Activated naive CD4-positive, alpha-beta T cell (primary cell): ENCODE measurements around the gene KISS1R.
"Not testable (repeated sequence)": the region's sequence is repeated elsewhere in the genome, so short reads cannot be mapped to it uniquely, and the experiment has no call there.

Experiments used
- DNase-seq, 4 experiments: peaks; one replicate each; lab custom pipeline; 2025; lab: John Stamatoyannopoulos, UW

Gene KISS1R

DNA sequence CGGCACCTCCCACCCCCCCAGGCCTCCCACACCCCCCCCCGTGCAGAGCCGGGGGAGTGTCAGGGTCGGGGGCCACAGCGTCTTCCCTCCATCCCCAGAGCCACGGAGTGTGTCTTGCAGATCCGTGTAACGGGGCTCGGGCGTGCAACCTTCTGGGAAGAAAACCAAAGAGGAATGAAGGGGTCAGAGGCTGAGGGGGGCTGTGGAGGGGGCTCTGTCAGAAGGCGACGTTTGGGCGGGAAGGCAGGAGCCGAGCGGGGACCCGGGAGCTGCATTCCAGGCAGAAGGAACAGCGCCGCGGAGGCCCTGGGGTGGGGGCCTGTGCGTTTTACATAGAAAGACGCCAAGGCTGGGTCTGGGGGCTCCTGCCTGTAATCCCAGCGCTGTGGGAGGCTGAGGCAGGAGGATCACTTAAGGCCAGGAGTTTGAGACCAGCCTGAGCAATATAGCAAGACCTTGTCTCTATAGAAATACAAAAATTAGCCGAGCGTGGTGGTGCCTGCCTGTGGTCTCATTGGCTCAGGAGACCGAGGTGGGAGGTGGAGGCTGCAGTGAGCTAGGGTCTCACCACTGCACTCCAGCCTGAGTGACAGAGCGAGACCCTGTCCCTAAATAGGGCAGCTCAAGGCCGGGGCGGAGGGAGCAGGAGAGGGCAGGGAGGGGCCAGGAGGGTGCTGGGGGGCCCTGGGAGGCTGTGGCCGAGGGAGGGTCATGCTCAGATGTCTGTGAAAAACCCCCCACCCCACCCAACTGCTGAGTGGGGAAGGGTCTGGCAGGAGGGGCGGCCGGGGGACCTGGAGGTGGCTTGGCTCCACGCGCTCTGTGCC is 36.5 kb downstream of the KISS1R start:
- DNase-seq: no peak

DNA sequence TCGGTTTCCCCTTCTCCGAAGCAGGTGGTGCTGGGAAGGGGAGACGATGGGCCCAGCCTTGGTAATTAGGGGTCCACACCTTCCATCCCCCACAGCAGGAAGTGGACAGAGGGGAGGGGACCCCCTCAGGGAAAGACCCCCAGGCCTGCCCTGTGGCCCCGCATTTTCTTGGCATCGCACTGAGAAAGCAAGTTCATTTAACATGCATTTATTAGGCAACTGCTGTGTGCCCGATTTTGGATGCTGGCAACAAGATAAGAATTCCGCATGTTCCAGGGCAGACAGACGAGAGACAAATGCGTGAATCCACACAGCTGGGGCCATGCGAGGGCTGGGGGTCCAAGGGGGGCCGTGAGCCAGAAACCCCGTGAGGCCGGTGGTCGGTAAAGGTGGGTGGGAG is 37.1 kb downstream of the KISS1R start:
- no peak for DNase-seq

DNA sequence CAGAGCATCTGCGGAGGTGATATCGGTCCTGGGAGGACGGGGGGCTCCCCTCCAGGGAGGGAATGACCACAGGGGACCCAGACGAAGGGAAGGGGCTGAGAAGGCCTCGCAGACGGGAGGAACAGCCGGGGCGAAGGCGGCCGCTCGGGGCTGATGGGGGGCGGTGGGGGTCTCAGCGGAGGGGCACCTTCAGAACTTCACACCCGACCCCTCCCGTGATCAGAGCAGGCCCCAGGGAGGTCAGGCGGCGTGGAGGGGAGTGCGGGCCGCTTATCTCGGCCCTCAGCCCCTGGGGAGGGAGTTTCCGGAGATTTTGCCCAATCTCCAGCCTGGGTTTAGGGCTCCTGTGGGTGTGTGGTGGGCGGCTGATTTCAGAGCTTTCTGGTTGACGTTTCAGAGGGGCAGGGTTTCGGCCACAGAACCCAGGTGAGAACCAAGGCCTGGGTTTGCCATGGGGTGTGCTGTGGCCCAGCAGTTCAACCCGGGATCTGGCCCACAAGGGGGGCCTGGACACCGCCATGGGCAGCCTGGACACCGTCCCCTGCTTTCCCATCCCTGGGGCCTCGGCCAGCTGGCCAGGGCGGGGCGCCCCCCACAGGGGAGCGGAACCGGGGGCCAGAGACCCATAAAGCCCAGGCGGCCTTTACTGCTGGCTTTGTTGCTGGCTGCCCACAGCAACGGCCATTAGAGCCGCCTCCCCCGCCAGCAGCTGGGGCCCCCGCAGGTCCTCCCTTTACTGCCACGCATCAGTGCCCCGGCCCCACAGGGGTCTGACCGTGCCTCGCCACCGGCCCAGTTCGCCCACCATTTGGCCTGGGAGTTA is 37.8 kb downstream of the KISS1R start:
- no peak for DNase-seq

DNA sequence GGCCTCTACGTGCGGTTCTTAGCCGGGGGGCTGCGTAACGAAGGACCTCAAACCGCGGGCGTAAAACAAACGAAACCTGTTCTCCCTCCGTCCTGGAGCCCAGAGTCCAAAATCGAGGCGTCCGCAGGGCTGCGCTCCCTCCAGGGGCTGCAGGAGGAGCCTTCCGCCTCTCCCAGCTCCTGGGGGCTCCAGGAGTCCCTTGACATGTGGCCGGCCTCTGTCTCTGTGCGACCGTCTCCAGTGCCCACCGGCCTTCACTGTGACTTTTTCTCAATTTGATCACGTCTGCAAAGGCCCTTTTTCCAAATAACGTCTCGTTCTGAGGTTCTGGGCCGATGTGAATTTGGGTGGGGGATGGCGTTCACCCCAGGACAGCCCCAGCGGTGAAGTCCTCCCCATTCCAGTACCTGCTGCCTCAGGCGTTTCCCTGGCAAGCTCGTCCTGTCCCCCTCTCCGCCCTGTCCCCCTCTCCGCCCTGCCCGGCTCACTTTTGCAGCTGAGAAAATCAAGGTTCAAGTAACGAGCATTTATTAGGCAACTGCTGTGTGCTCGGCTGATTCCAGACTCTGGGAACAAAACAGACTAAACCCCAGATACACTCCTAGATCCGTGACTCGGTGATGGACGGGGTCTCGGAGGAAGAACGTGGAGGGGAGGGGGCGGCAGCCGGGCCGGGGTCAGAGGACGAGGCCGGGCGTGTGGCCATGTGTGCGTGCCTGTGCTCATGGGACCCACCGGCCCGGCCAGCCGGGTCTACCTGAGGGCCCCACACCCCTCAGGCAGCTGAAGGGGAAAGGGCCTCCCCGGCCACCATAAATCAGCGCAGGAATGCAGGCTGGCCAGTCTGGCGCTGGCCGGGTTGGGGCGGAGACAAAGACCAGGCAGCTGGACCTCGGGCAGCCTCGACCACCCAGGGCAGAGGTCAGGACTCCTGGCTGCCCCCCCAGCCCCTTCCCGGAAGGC is 39.0 kb downstream of the KISS1R start:
- no peak for DNase-seq

DNA sequence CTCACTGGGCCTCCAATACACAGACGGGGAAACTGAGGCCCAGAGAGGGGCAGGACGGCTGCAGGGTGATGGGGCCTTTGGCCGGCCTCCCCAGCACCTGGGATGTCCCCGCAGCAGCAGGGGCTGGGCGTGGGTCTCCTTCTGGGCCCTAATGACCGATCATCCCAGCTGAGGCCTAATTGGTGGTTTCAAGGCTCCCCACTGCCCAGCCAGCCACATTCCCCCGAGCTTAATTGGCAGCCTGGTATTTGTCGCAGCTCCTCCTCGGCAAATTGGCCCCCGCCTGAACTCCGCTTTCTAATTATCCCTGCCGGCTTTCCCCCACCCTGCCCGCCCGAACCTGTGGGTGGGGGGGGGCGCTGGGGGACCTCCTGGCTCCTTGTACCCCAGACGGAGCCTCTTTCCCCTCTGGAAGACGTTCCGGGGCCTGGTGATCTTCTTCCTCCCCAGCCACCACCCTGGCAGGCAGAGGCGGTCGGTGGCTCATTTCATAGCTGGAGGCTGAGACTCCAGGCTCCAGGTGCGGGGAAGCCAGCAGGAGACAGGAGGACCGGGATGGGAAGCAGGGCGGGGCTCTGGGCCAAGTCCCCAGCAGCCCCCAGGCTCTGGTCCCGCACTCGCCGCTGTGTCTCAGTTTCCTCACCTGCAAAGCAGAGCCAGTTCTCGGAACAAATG is 39.8 kb downstream of the KISS1R start:
- DNase-seq: no peak

DNA sequence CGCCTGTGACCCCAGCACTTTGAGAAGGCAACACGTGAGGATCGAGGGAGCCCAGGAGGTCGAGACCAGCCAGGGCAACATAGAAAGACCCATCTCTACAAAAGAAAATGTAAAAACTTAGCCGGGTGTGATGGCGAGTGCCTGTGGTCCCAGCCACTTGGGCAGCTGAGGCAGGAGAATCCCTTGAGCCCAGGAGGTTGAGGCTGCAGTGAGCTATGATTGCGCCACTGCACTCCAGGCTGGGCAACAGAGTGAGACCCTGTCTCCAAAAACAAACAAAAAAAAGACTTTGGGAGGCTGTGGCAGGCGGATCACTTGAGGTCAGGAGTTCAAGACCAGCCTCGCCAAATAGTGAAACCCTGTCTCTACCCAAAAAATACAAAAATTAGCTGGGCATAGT is 40.4 kb downstream of the KISS1R start:
- not testable (repeated sequence) for DNase-seq

DNA sequence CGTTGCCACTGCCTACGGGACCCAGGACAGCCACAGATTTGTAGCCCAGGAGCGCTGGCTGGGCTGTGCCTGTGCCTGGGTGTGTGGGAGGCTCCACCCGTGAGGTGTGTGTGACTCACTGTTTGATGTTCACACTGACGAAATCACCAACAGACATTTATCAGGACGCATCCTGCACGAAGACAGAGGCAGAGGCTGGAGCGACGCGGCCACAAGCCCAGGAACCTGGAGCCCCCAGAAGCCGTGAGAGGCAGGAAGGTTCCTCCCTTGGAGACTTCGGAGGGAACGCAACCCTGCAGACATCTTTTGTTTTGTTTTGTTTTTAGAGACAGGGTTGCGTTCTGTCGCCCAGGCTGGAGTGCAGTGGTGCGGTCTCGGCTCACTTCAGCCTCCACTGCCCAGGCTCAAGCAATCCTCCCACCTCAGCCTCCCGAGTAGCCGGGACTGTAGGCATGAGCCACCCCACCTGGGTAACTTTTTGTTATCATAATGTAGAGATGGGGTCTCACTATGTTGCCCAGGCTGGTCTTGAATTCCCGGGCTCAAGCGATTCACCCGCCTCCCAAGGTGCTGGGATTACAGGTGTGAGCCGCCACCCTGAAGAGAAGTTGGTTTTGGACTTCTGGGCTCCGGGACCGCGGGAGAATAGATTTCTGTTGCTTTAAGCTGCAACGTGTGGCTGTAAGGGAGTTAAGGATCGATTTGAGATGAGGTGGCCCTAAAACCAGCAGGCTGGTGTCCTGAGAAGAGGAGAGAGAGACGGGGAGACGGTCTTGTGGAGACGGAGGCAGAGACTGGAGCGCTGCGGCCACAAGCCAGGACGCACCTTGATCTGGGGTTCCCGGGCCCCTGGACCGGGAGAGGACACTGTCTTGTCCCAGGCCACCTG is 42.1 kb downstream of the KISS1R start:
- DNase-seq: no peak

DNA sequence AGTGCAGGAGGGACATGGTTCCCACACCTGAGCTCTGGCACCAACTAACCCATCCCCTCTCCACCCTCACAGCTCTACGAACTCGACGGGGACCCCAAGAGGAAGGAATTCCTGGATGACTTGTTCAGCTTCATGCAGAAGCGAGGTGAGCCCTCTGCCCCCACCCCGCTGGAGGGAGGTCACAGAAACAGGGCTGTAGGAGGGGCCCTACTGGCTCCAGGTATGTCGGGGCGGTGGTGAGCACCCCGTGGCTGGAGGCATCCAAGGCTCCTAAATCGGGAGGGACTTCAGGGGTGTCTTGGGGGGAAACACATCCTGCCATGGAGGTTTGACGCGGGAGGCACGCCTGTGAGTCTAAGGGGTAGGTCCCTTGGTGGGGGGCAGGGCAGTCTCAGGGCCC is 42.9 kb downstream of the KISS1R start:
- DNase-seq: no peak

DNA sequence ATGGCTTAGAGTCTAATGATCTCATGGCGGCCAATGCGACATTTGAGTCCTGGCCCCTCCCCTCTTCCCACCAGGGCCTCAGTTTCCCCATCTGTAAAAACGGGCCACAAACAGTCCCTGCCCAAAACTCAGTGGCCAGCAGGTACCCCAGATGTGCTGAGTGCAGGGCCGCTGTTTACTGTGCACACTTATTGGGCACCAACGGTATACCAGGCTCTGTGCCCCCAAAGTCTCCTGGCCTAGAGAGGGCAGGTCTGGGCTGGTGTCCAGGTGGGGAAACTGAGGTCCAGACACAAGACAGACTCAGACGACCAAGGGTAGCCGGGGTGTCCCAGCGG is 43.4 kb downstream of the KISS1R start:
- no peak for DNase-seq

DNA sequence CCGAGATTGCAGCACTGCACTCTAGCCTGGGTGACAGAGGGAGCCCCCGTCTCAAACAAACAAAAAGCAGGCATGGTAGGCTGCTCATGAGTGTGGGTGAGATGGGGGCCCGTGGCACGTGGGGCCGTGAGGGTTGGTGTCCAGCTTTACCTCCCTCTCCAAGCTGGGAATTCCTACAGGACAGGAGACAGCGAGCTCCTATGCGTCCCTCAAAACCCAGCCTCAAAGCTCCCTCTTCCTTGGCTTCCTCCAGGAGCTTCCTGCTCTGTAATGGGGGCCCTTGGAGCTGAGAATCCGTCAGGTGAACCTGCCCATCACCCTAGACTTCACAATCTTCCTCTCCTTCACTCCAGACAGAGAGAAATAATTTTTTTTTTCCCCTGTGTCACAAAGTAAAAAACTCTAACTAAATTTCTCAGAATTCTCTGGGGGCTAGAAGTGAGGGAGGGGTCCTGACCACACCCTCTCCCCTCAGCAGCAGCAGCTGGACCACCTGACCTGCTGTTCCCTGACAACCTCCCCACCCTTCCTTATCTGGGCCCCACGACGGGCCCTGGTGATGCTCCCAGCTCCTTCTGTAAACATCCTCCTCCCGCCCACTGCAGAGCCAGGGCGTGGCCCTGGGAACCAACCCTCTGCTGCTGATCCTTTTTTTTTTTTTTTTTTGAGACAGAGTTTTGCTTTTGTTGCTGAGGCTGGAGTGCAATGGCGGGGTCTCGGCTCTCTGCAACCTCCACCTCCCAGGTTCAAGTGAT is 44.9 kb downstream of the KISS1R start:
- DNase-seq: no peak

DNA sequence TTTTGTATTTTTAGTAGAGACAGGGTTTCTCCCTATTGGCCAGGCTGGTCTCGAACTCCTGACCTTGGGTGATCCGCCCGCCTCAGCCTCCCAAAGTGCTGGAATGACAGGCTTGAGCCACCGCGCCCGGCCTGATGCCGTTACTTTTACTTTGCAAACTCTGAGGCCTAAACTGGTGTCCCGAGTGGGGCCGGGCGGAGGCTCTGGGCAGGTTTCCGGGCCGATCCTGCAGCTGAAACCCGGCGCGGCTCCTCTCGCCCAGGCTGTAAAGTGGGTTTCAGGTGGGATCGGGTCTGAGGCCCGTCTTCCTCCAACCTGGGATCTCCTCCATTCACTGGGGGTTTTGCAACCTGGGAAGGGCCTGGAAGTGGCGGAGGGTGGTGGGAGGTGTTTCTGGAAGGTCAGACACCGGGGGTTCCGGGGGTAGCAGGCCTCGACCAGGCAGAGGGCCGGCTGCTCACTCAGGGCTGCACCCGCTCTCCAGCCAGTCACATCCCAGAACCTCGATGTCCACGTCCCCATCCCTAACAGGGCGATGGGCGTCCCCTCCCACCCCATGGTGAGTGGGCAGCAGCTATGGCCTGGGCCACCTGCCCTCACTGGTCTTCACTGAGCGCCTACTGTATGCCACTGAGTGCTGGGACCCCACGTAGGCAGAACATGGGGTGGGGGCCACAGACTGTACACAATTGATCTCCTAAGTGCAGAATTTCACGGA is 45.7 kb downstream of the KISS1R start:
- DNase-seq: no peak

DNA sequence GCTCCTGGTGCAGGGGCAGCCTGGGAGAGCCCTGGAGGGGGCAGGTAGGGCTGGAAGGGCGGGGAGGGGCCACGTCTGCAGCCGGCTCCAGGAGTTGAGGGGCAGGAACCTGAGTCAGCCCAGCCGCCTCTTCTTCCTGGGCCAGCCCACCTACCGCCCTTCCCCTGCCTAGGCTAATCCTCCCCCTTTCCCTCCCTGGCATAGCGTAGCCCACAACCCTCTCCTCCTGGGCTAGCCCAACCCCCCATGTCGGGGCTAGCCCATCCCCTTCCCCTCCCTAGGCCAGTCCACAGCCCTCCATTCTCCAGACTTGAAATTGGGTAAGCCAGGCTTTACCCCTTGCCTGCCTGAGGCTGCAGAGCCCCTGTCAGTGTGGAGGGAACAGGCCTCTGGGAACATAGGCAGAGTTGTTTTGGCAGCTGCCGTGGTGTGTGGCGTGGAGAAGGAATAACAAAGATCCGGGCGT is 46.4 kb downstream of the KISS1R start:
- no peak for DNase-seq

DNA sequence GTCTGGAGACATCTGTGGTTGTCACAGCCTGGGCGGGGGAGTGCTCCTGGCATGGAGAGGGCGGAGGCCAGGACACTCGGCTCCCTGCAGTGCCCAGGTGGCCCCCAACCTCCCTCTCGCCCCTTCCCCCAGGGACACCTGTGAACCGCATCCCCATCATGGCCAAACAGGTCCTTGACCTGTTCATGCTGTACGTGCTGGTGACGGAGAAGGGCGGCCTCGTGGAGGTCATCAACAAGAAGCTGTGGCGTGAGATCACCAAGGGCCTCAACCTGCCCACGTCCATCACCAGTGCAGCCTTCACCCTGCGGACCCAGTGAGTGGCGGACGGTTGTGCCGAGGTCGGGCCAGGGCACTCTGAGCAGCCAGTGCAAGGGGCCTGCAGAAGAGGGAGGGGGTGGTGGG is 47.0 kb downstream of the KISS1R start:
- DNase-seq: no peak

DNA sequence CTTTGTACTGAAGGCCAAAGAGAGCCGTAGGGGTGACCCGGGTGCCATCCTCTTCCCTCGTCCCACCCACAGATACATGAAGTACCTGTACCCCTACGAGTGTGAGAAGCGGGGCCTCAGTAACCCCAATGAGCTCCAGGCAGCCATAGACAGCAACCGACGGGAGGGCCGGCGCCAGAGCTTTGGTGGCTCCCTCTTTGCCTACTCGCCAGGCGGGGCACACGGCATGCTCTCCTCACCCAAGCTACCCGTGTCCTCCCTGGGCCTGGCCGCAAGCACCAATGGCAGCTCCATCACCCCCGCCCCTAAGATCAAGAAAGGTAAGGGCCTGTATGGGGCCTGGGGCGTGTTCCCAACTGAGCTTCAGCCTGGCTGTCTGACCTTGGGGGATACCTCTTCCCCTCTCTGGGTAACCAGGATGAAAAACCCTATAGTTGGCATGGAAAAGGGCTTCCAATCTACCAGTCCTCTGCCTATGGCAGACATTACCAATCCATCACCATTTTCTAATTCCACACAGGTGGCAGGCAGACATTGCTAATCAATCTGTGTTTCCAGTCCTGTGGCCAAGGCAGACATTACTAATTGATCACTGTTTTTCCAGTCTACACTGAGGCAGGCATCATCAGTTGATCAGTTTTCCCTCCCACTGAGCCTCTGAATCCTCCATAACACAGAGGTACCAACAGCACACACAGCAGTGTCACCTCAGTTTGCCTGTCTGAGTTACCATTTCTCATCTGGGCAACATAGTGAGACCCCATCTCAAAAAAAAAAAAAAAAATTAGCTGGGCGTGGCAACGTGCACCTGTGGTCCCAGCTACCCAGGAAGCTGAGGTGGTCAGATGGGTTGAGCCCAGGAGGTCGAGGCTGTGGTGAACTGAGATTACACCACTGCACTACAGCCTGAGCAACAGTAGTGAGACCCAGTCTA is 47.9 kb downstream of the KISS1R start:
- DNase-seq: no peak

DNA sequence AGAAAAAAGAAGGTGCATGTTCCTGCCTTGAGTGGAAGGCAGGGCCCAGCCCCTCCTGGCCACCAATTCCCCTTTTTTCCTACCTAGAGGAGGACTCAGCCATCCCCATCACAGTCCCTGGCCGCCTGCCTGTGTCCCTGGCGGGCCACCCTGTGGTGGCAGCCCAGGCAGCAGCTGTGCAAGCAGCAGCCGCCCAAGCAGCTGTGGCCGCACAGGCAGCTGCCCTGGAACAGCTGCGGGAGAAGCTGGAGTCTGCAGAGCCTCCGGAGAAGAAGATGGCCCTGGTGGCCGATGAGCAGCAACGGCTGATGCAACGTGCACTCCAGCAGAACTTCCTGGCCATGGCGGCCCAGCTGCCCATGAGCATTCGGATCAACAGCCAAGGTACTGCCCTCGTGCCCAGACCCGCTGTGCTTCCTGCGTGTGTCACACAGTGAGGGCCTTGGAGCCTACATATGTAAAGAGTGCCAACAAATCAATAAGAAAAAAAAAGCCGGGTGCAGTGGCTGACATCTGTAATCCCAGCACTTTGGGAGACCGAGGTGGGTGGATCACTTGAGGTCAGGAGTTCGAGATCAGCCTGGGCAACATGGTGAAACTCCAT is 49.5 kb downstream of the KISS1R start:
- no peak for DNase-seq
